B cell (primary cell): Measurements from ENCODE around the gene KCNH8.

Experiments used
- CTCF ChIP-seq: fragments of 200-600 bp; IDR thresholded peaks from one replicate; pipeline ENCODE4 v1.8.0; 2022; ENCODE audit warnings: antibody characterized with exemption, mild to moderate bottlenecking
- EZH2 ChIP-seq: IDR thresholded peaks from 2 replicates; pipeline ENCODE4 v1.6.1; 2012; ENCODE audit warnings: borderline replicate concordance, low read depth, mild to moderate bottlenecking, moderate library complexity, low read length; ENCODE audit not compliant: insufficient read depth, poor library complexity, severe bottlenecking

GRCh38 chr3:19543212-19543841, 395.0 kb downstream of the KCNH8 start:
- TF ChIP-seq CTCF (peak; percentile 81), EZH2 (no peak)
